CD4-positive, alpha-beta T cell (primary cell): Measurements from ENCODE around the gene CDK9. TPM values are rescaled to one million over a fixed set of nuclear protein-coding genes. Genes with fewer than 3 reads are reported as not detected.

Experiments
- ATAC-seq: fragments of 200-7000 bp; cut with Tn5 transposase; one replicate; pipeline ENCODE4 v1.10.0; 2022; ENCODE audit warnings: mild to moderate bottlenecking; ENCODE audit not compliant: poor library complexity
- CTCF ChIA-PET: fragments of 350-600 bp; sonication (Branson Sonifier 250); formaldehyde crosslinking; loops from one replicate; lab custom pipeline; 2021; ENCODE audit warnings: antibody characterized with exemption, inconsistent platforms; lab: Charles Lee
- POLR2A ChIA-PET: fragments of 350-600 bp; sonication (Branson Sonifier 250); formaldehyde crosslinking; loops from one replicate; lab custom pipeline; 2021; ENCODE audit warnings: antibody characterized with exemption, inconsistent platforms; lab: Charles Lee
- DNase-seq, 14 experiments: peaks; one replicate each; pipeline ENCODE4 v3.0.0-alpha.2; 2013 to 2020; ENCODE audit warnings: mixed read lengths in 2 of 14
- H3K27ac ChIP-seq, 2 donors: one replicate each; pipeline versions ENCODE4 v1.5.1 to v1.7.0; 2013; ENCODE audit warnings: low read length in 2 of 2, low read depth in 1 of 2, mild to moderate bottlenecking in 1 of 2
- H3K27me3 ChIP-seq, 2 experiments: 1 replicate in 1 of 2; 2 replicates in 1 of 2; pipeline versions ENCODE4 v1.6.1 to v1.7.0; 2013; ENCODE audit warnings: low read length in 2 of 2, control low read depth in 1 of 2, mild to moderate bottlenecking in 1 of 2, moderate library complexity in 1 of 2; ENCODE audit not compliant: insufficient read depth in 2 of 2, control insufficient read depth in 1 of 2
- H3K36me3 ChIP-seq: one replicate; pipeline ENCODE4 v1.6.1; 2013; ENCODE audit warnings: low read length, control low read depth; ENCODE audit not compliant: insufficient read depth
- H3K4me1 ChIP-seq: one replicate; pipeline ENCODE4 v1.6.1; 2013; ENCODE audit warnings: low read length, control low read depth; ENCODE audit not compliant: insufficient read depth
- H3K4me3 ChIP-seq: one replicate; pipeline ENCODE4 v1.5.1; 2013; ENCODE audit warnings: mild to moderate bottlenecking, low read length, moderate library complexity
- H3K9me3 ChIP-seq, 2 experiments: 1 replicate in 1 of 2; 2 replicates in 1 of 2; pipeline versions ENCODE4 v1.6.1 to v1.7.0; 2013; ENCODE audit warnings: low read length in 2 of 2, mild to moderate bottlenecking in 2 of 2, control low read depth in 1 of 2, moderate library complexity in 1 of 2; ENCODE audit not compliant: control insufficient read depth in 1 of 2, insufficient read depth in 1 of 2
- H3K27ac Mint-ChIP-seq: one replicate; pipeline ENCODE4 v1.8.0; 2020; ENCODE audit warnings: mixed read lengths
- H3K27me3 Mint-ChIP-seq: one replicate; pipeline ENCODE4 v1.8.0; 2021; ENCODE audit warnings: mixed read lengths
- H3K36me3 Mint-ChIP-seq: one replicate; pipeline ENCODE4 v1.8.0; 2021; ENCODE audit warnings: low read depth, mixed read lengths
- H3K4me1 Mint-ChIP-seq: one replicate; pipeline ENCODE4 v1.8.0; 2021; ENCODE audit warnings: low read depth, mixed read lengths
- H3K4me3 Mint-ChIP-seq: one replicate; pipeline ENCODE4 v1.8.0; 2020; ENCODE audit warnings: mild to moderate bottlenecking, mixed read lengths
- H3K9me3 Mint-ChIP-seq: one replicate; pipeline ENCODE4 v1.8.0; 2020; ENCODE audit warnings: mixed read lengths
- CTCF ChIP-seq: fragments of 200-600 bp; IDR thresholded peaks from one replicate; pipeline ENCODE4 v1.8.0; 2022; ENCODE audit warnings: antibody characterized with exemption, mild to moderate bottlenecking
- intact Hi-C, 2 experiments: fragments of 100-400 bp; cut with DNase I in 1 of 2; cut with micrococcal nuclease in 1 of 2; formaldehyde crosslinking; loops; one replicate each; pipeline versions ENCODE4 v1.15.1 to v1.9.0; 2023 to 2025; cut with DNase I, micrococcal nuclease
- total RNA-seq, 174 experiments: library from RNA in 2 of 174; stranded (reverse) in 2 of 174; gene quantifications; one replicate each; pipeline ENCODE4 v1.2.3 and lab custom pipeline; 2021 to 2026

Gene CDK9
- total RNA-seq, 2 experiments from 2014 or later, result 117 to 121 TPM

- Histone ChIP-seq H3K4me1 (peaks cover 1% of the 10 kb centered on the region), H3K36me3 (peaks cover 73% of the 10 kb centered on the region), H3K27ac (no peak overlapping the region), H3K4me3 (no peak overlapping the region), H3K27me3 (no peaks in the 10 kb centered on the region), H3K9me3 (no peaks in the 10 kb centered on the region)
- Mint-ChIP-seq H3K27ac (no peak overlapping the region), H3K4me1 (no peaks in the 10 kb centered on the region), H3K36me3 (peaks cover 73% of the 10 kb centered on the region), H3K9me3 (no peaks in the 10 kb centered on the region), H3K27me3 (no peaks in the 10 kb centered on the region), H3K4me3 (no peak overlapping the region)
- DNase-seq (no peak), ATAC-seq (no peak)
- TF ChIP-seq CTCF, result no peak
- ChIA-PET POLR2A (no interaction called here), CTCF (no interaction called here)
- intact Hi-C loops, result no loop called here
Measured at GRCh38 chr9:127810378-127811187, 24.7 kb downstream of the CDK9 start.

DNA sequence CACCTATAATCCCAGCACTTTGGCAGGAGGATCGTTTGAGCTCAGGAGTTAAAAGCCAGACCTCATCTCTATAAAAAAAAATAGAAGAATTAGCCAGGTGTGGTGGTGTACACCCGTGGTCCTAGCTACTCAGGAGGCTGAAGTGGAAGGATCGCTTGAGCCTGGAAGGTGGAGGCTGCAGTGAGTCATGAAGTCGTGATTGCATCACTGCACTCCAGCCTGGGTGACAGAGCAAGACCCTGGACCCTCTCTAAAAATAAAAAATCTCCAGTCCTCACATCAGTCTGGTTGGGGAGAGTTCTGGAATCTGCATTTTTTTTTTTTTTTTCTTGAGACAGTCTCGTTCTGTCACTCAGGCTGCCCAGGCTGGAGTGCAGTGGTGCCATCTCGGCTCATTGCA, 26.2 kb downstream of the CDK9 start:
- intact Hi-C loops, result no loop called here
- ChIA-PET POLR2A (interaction anchor here (0.6 kb wide), 1 partner anchor 322 kb away, joined by 4 read pairs; no protein-coding TSS in a partner anchor), CTCF (no interaction called here)
- DNase-seq, result no peak
- Histone ChIP-seq H3K9me3 (no peaks in the 10 kb centered on the region), H3K4me3 (no peak overlapping the region), H3K27ac (no peak overlapping the region), H3K4me1 (no peaks in the 10 kb centered on the region), H3K36me3 (peaks cover 71% of the 10 kb centered on the region), H3K27me3 (no peaks in the 10 kb centered on the region)
- no peaks in the 10 kb centered on the region for H3K4me1 Mint-ChIP-seq
- no peak overlapping the region for H3K4me3 Mint-ChIP-seq
- peaks cover 63% of the 10 kb centered on the region for H3K36me3 Mint-ChIP-seq
- no peak overlapping the region for H3K27ac Mint-ChIP-seq
- H3K27me3 Mint-ChIP-seq, result no peaks in the 10 kb centered on the region
- TF ChIP-seq CTCF, result no peak
- H3K9me3 Mint-ChIP-seq, result no peaks in the 10 kb centered on the region
- ATAC-seq, result no peak

DNA sequence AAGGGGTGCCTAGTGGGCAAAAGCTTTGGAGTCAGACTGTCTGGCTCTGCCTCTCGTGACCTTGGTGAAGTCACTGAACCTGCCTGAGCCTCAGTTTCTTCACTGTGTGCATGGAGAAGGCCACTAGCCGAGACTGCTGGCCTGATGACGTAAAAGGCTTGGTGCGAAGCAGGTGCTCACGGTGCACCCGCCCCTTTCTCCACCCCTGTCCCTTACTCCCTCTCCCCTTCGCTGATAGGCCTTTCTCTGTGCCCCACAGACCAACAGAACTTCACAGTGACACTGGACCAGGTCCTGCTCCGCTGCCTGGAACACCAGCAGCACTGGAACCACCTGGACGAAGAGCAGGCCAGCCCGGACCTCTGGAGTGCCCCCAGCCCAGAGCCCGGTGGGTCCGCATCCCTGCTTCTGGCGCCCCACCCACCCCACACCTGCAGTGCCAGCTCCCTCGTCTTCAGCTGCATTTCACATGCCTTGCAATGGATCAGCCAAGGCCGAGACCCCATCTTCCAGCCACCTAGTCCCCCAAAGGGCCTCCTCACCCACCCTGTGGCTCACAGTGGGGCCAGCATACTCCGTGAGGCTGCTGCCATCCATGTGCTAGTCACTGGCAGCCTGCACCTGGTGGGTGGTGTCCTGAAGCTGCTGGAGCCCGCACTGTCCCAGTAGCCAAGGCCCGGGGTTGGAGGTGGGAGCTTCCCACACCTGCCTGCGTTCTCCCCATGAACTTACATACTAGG, 27.3 kb downstream of the CDK9 start:
- peaks cover 62% of the 10 kb centered on the region for H3K36me3 ChIP-seq
- no peak overlapping the region for H3K27ac Mint-ChIP-seq

More for the DNA sequence above, 27.3 kb downstream of the CDK9 start:
- H3K27me3 ChIP-seq, result no peaks in the 10 kb centered on the region
- DNase-seq, result no peak
- H3K4me3 Mint-ChIP-seq, result no peak overlapping the region
- no peaks in the 10 kb centered on the region for H3K9me3 ChIP-seq
- no peak for ATAC-seq
- no peak overlapping the region for H3K4me3 ChIP-seq
- H3K4me1 Mint-ChIP-seq, result no peaks in the 10 kb centered on the region
- H3K27me3 Mint-ChIP-seq, result no peaks in the 10 kb centered on the region
- H3K36me3 Mint-ChIP-seq, result peaks cover 64% of the 10 kb centered on the region
- TF ChIP-seq CTCF, result no peak
- no peak overlapping the region for H3K27ac ChIP-seq
- intact Hi-C loops, result no loop called here
- ChIA-PET CTCF (no interaction called here), POLR2A (no interaction called here)
- H3K9me3 Mint-ChIP-seq, result no peaks in the 10 kb centered on the region
- no peaks in the 10 kb centered on the region for H3K4me1 ChIP-seq
